B cell (primary cell): ENCODE data around the gene TDRD9.

Experiments
- EZH2 ChIP-seq: IDR thresholded peaks from 2 replicates; pipeline ENCODE4 v1.6.1; 2012; ENCODE audit warnings: borderline replicate concordance, low read depth, mild to moderate bottlenecking, moderate library complexity, low read length; ENCODE audit not compliant: insufficient read depth, poor library complexity, severe bottlenecking
- TF ChIP-seq, protein P1 (sequence below): fragments of 200-600 bp; IDR thresholded peaks from one replicate; pipeline ENCODE4 v1.8.0; 2022; ENCODE audit warnings: antibody characterized with exemption, mild to moderate bottlenecking

DNA sequence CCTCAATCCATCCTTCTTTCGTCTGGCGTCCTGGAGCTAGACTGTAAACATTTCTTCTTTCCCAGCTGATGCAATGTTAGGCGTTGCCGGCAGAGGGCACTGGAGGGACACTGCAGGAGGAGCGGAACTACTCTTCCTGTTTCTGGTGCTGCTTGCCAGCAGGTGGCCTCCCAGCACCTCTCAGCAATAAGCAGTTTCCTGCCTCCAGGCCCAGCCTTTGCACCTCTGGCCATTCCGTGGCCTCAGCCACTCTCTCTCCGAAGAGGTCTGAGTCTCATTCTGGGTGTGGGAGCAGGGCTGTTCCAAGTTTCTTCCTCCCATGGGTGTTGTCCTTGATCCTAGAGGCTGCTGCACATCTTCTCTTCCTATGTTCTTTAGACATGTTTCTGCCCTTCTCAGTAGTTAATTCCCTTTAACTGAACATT, 149.8 kb downstream of the TDRD9 start:
- TF ChIP-seq, protein P1, sequence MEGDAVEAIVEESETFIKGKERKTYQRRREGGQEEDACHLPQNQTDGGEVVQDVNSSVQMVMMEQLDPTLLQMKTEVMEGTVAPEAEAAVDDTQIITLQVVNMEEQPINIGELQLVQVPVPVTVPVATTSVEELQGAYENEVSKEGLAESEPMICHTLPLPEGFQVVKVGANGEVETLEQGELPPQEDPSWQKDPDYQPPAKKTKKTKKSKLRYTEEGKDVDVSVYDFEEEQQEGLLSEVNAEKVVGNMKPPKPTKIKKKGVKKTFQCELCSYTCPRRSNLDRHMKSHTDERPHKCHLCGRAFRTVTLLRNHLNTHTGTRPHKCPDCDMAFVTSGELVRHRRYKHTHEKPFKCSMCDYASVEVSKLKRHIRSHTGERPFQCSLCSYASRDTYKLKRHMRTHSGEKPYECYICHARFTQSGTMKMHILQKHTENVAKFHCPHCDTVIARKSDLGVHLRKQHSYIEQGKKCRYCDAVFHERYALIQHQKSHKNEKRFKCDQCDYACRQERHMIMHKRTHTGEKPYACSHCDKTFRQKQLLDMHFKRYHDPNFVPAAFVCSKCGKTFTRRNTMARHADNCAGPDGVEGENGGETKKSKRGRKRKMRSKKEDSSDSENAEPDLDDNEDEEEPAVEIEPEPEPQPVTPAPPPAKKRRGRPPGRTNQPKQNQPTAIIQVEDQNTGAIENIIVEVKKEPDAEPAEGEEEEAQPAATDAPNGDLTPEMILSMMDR = peak; percentile 100
- TF ChIP-seq EZH2 = no peak
